Activated CD4-positive, CD25-positive, alpha-beta regulatory T cell (primary cell): ENCODE results near the gene PPAT.
"Not testable (repeated sequence)": the region's sequence is repeated elsewhere in the genome, so short reads cannot be mapped to it uniquely, and the experiment has no call there.

Source experiments
- DNase-seq, 4 experiments: peaks; one replicate each; lab custom pipeline; 2025; lab: John Stamatoyannopoulos, UW

The PPAT gene

DNA sequence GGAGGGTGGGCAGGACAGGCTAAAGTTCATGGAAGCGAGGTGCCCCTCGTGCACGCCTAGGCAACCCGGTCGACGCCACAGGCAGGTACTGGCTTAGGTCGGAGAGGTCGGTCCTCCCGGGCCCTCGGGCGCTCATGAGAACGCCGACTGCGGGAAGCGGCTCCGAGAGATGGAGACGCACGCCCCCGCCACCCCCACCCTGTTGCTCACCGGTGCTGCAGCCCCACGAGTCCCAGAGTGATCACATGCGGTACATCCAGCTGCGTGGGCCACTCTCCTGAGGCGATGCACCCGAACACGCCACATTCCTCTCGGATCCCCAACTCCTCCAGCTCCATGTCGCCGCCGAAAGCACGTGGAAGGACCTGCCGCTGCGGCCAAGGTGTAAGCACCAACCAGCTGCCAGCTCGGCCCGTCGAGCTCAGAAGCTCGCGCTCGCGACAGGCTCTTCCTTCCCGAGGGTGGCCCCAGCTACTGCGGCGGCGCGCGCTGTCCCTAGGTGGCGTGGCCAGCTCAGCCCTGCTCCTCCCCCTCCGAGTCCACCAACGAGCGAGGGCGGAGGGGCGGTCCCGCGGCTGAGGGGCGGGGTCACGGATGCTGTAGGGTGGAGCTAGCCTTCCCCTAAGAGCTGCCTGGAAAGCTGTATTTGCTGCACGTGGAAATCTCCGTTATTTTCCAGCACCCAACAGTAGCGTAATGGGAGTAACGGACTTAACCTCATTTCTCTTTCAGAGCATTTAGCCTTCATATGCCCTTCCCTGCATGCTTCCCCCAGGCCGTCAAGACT lies at the start of gene PPAT:
TSS of gene PPAT (minus strand) at position 476 of the 787 bp plus-strand sequence. CDS start at position 338, 138 bp downstream.
- peak; percentile 95 to 97 (median 96) for DNase-seq

- no peak for DNase-seq
These were observed 45.3 kb upstream of the PPAT start for GRCh38 chr4:56480691-56481090.

DNA sequence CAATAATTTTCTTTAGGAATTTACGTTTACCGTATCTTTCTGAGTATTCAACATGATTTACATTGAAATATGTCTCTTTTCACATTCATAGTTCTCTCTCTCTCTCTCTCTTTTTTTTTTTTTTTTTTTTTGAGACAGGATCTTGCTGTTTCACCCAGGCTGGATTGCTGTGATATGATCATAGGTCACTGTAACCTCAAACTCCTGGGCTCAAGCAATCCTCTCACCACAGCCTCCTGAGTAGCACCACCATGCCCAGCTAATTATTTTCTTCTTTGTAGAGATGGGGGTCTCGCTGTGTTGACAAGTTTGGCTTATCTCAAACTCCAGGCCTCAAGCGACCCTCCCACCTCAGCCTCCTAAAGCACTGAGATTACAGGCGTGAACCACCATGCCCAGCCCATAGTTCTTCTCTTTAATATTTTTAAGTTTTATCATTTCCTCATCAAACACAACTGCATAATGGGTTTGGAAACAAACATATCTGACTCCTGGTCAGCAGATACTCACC lies 41.8 kb upstream of the PPAT start:
- no peak for DNase-seq

- DNase-seq, result no peak
These were observed 40.5 kb upstream of the PPAT start for GRCh38 chr4:56475917-56476316.

GRCh38 chr4:56469489-56470210 lies 34.2 kb upstream of the PPAT start:
- no peak for DNase-seq

- peak in 1 of 4 experiments; percentile 2 for DNase-seq
These were observed 32.6 kb upstream of the PPAT start for GRCh38 chr4:56468097-56468422.

- DNase-seq, result peak; percentile 80 to 83 (median 82)
These were observed 32.1 kb upstream of the PPAT start, which contains the start of gene SRP72 for GRCh38 chr4:56467284-56468096. TSS of gene SRP72 (plus strand) at chr4:56467617. CDS start at chr4:56467636, 19 bp downstream.

- no peak for DNase-seq
These were observed 31.5 kb upstream of the PPAT start for GRCh38 chr4:56466910-56467283.

DNA sequence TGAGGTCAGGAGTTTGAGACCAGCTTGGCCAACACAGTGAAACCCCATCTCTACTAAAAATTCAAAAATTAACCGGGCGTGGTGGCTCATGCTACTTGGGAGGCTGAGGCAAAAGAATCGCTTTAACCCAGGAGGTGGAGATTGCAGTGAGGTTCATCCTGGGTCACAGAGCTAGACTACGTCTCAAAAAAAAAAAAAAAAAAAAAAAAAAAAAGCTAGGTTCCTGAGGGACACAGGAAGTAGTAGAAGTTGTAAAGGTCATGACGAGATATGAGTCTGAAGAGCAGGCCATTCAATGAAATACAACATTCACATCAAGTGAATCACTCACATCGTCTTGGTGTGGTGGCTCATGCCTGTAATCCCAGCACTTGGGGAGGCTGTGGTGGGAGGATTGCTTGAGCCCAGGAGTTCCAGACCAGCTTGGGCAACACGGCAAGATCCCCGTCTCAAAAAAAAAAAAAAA lies 30.9 kb upstream of the PPAT start:
- not testable (repeated sequence) for DNase-seq

- no peak for DNase-seq
These were observed 30.3 kb upstream of the PPAT start for GRCh38 chr4:56465599-56466295.

- no peak for DNase-seq
These were observed 29.2 kb upstream of the PPAT start for GRCh38 chr4:56464581-56464980.

DNA sequence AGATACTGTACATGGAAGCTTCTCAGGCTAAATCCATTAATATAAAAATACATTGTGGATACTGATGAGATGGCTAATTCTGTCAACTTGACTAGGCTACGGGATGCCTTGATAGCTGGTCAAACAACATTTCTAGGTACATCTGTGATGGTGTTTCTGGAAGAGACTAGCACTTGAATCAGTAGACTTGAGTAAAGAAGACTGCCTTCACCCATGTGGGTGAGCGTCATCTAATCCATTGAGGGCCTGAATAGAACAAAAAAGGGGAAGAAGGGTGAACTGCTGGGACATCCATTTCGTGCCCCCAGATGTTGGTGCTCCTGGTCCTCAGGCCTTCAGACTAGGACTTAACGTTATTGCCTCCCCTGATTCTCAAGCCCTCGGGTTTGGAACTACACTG lies 28.3 kb upstream of the PPAT start:
- no peak for DNase-seq

- no peak for DNase-seq
These were observed 26.7 kb upstream of the PPAT start for GRCh38 chr4:56462157-56462556.

- no peak for DNase-seq
These were observed 24.7 kb upstream of the PPAT start for GRCh38 chr4:56460085-56460484.

DNA sequence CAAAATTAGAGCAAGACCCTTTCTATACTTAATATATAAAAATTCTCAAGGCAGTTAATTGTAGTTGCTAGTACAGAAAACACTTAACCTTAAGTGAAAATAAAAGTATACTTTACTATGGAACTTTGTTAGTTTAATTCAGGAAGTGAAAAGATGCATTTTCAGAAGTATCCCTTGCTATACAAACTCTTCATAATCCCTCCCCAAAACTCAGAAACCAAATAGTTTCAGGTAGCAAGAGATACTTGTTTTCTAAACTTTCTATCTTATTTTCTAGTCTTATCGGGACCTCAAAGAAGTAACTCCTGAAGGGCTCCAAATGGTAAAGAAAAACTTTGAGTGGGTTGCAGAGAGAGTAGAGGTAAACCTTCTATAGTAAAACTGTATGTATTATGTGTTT lies 14.9 kb upstream of the PPAT start:
- DNase-seq, result no peak

GRCh38 chr4:56449475-56449874 lies 14.1 kb upstream of the PPAT start:
- DNase-seq, result not testable (repeated sequence)

GRCh38 chr4:56448301-56448700 lies 12.9 kb upstream of the PPAT start:
- DNase-seq, result no peak

GRCh38 chr4:56445699-56446098 lies 10.3 kb upstream of the PPAT start:
- DNase-seq, result no peak

DNA sequence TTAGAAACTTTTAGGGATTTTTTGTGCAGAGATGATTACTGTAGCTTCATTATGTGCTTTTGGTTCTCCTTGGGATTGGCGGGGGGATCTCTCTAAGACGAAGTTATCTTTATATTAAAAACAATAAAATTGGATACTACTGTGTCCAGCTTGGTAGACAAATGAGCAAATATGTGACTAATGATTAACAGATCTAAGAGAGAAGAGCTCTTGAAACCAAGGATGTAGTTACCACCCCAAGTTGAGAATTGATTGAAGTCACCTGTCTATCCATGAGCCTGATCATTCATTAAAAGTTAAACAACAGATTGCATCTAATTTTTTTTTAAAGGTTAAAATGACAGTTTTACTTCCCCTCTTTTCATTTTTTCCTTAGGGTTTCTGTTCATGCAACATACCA lies 9.3 kb upstream of the PPAT start:
- DNase-seq, result no peak

DNA sequence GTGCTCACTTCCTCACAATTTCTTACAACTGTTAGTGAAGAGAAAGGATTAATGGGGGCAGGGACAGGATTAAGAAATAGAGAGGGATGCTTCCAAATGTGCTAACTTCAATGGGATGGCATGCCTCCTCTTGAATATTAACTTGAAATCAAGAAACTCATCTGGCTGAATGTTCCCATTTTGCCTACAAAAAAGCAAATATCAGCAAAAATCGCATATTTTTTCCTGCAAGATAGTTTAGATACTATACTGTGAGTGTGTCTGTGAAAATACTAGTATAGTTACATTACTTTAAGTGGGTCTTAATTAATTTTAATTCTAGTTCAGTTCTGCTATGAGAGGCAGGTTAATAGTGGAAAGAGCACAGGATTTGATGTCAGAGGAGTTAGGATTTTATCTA lies 5.6 kb upstream of the PPAT start:
- DNase-seq, result no peak

GRCh38 chr4:56438766-56439165 lies 3.4 kb upstream of the PPAT start:
- DNase-seq, result no peak
